GM21786 (cell line): ENCODE measurements around the gene CFTR.
"Not testable (repeated sequence)": the region's sequence is repeated elsewhere in the genome, so short reads cannot be mapped to it uniquely, and the experiment has no call there.

Source experiments
- ATAC-seq: cut with Tn5 transposase; IDR thresholded peaks from one replicate; pipeline ENCODE4 v1.9.1; 2021; ENCODE audit not compliant: unreplicated experiment

The CFTR gene

DNA sequence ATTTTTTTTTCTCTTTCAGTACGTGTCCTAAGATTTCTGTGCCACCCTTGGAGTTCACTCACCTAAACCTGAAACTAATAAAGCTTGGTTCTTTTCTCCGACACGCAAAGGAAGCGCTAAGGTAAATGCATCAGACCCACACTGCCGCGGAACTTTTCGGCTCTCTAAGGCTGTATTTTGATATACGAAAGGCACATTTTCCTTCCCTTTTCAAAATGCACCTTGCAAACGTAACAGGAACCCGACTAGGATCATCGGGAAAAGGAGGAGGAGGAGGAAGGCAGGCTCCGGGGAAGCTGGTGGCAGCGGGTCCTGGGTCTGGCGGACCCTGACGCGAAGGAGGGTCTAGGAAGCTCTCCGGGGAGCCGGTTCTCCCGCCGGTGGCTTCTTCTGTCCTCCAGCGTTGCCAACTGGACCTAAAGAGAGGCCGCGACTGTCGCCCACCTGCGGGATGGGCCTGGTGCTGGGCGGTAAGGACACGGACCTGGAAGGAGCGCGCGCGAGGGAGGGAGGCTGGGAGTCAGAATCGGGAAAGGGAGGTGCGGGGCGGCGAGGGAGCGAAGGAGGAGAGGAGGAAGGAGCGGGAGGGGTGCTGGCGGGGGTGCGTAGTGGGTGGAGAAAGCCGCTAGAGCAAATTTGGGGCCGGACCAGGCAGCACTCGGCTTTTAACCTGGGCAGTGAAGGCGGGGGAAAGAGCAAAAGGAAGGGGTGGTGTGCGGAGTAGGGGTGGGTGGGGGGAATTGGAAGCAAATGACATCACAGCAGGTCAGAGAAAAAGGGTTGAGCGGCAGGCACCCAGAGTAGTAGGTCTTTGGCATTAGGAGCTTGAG, at the start of gene CFTR:
CFTR (plus strand) TSS at position 801 of the 830 bp plus-strand sequence. CDS start 70 bp downstream, outside the sequence.
- ATAC-seq = no peak

DNA sequence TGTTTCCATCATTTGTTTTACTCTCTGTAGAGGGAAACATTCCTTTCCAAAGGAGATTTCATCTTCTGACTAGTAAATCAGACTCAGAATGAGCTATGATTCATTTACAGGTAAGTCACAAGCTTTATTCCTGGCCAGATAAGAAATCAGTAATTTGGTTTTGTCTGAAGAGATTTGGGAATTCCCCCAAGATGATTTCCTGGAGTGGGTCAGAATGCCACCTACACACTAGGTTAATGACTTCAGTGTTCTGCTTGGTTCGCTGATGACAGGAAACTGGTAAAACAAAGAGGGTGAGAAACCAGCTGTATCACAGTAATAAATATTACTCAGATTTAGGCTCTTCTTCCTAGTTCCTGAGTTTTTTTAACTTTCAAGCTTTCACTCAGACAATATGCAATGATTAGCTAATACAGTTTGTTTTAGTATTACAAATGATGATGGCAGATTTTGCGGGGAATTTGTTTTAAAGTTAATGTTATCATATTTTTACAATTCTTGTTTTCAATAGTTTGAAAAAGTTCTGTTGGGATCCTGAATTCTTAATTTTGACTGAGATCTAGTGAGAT, 44.3 kb upstream of the CFTR start:
- ATAC-seq = peak; percentile 97

DNA sequence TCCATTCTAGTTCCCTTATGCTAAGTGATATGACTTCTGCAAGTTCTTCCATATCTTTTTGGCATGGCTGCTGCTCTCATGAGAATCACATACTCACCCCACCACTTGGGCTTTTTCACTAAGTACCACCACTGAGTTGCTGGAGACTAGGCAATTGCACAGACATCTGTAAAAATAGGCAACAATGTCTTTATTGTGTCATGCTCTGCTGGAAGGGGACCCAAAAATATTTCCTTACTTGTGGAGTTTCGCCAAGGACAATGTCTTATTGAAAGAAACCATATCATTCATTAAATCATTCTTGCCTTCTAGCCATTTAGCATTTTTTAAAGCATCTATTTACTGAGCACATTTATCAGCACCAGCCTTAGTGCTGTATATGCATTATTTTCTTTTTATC, 35.2 kb upstream of the CFTR start:
- no peak for ATAC-seq

DNA sequence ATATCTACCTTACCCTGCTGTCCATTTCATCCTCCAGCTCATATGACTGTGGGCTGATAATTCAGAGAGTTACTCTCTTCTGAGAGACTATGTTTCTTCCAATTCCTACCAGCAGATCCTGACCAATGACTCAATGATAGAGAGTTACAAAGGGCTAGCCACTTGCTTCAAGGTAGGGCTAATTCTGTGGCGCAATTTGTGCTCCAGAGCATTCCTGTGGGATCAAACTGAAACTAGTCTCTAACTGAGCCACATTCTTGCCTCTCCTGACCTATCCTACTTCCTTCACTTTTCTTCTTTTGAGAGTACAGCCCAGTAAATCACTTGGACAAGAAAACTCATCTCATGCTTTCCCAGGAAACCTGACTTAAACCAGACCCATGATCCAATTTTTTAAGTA, 34.6 kb upstream of the CFTR start:
- ATAC-seq = no peak

DNA sequence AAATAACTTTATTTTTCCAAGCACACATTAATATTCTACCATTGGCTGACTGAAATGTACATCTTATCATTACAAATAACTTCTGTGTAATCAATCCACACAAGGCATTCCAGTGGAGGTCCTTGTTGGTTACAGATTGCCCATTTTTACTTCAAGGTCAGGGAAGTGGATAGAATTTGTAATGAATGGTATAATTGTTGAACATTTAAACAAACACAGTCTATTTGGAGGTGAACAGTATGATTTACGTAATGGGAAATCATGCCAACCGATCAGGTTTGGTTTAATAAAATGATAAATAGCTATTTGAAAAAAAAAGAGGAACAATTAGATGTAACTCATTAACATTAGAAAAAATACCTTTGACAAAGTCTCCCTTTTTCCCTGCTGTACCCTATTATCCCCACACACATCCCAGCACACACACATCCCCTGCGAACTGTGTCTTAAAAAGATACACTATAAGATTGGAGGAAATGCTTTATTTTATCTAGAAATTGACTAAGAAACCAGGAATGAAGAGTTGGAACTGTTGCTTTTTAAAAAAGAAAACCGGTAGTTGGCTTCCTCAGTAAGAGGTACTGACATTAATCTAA, 33.5 kb upstream of the CFTR start:
- no peak for ATAC-seq

DNA sequence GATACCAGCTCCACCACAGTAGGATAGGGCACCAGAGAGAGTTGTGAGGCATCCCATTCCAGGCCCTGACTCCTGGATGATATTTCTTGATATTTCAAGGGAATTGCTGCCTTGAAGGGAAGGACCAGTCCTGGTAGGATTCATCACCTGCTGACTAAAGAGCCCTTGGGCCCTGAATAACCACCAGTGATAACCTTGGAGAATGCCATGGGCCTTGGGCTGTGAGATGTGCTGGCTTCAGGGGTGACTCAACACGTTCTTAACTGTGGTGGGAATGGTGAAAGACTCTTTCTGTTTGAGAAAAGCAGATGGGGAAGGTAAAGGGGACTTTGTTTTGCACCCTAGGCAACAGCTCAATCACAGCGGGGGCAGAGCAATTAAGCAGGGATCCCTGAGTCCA, 31.2 kb upstream of the CFTR start:
- no peak for ATAC-seq

DNA sequence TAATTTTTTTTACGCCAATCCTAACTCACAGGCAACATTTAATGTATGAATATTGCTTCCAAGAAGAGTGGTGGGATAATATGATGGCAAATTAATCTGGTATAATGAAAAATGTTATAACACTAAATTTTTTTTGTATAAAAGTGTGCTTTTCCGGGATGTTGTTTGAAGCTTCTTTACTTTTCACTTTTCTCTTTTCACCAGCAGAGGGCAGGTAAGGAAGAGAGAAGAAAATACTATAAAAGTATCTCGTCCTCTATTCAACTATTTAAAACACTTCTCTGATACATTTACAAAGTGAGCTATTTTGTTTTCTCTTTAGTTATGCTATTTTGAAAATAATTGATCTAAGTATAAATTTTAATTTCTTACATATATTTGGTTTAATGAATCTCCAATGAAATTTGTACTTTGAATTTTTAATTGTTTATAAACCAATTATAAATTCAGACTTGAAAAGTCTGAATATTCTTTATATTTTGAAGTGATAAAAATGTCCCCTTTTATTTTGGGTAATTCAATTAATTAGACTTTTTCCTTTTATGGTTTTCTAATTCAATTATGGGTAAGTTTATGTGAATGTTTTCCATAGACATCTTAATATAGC, 20.7 kb upstream of the CFTR start:
- ATAC-seq = no peak

DNA sequence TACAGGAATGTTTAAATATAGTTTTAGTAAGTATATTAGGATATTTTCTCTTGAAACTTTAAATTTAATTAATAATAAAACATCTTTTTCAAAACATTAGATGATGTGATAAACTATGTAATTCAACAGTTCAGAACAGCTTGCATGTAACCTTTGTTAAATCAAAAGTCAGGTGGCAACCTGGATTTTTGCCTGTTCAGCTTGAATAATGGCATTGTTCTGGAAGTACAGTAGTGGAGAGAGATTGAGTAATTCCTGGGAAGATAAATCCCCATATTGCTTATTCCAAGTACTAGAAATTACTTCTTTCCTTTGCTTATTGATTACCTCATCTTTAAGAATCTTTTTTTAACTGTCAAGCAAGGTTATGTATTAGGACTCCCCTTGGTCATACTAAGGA, 20.1 kb upstream of the CFTR start:
- no peak for ATAC-seq

DNA sequence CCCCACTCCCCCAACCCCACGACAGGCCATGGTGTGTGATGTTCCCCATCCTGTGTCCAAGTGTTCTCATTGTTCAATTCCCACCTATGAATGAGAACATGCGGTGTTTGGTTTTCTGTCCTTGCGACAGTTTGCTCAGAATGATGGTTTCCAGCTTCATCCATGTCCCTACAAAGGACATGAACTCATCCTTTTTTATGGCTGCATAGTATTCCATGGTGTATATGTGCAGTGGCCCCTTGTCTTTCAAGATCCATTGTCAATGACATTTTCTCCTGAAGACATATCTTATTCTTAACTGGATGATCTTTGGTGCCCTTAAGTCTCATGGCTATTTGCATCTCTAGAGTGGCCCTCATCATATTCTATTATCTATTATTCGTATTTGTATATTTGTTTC, 19.0 kb upstream of the CFTR start:
- not testable (repeated sequence) for ATAC-seq

DNA sequence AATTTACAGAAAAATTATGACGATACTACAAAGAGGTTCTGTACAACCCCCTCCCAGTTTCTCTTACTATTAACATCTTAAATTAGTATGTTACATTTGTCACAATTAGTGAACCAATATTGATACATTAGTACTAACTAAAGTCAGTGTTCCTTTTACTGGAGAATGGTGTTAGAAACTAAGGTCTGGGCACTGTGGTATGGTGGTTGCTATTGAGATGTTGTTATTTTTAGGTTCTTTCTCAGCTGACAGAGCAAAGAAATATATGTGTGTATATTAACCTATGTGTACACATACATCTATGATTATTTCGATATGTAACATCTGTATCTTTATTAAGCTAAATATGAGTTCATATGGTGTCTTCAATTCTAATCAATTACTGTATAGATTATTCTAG, 11.7 kb upstream of the CFTR start:
- ATAC-seq = no peak

DNA sequence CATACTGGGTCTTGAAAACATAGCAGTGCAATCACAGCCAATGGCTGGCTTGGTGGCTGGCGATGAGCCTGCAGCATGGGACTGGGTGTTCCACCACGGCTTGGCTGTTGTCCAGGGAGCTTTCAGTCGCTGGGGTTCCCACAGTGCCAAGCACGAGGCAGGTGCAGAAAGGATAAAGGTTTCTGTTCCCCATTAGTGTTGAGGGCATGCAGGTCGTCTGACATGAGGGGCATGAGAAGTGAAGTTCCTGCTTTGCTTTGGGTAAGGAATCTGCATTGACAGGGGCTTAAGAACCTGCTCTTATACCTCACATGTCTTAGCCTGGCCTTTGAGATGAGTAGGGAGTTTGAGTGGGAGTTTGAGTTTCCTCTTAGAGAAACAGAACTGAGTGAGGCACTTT, 9.0 kb upstream of the CFTR start:
- peak; percentile 50 for ATAC-seq

DNA sequence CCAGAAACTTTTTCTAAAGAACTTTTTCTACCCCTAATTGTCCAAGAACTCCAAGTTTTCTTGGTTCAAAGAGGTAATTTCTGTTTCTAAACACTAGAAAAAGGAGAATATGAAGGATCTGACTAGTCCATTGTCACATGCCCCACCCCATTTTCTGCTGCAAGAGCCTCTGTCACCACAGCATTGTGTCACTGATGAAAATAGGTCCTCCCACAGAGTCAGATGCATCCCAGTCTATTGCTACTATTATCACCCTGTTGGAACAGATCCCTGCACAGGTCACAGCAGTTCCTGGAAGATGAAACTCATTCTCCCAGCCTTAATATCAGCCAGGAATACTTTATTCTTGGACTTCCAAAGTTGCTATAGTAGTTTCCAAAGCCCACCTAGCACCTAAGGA, 7.5 kb upstream of the CFTR start:
- no peak for ATAC-seq

DNA sequence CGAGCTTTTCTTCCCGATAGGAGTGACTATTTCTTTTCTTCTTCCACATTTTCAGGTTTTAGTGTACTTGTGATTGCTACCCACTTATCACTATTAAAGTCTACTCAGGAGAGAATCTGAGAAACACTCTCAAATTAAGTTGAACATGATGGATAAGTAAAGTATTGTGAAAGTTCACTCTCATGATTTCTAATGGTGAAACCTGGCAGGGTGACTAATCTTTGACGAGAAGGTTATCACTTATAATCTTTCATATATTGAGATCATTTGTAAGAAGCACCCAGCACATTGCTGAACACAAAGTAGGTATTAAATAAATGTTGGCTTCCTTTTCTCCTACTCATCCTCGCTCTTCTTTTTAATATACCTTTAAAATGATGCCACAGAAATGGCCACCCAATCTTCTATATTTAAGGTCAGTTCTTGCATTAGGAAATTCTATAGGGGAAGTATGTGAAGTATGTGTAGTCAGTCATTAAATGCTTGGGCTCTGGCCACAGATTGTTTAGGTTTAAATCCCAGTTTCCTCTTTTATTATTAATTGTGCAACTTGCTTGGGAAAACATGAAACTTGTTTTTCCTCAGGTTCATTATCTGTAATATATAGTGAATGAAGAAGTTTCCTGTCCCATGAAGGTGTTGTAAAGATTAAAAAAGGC, 3.1 kb upstream of the CFTR start:
- no peak for ATAC-seq

DNA sequence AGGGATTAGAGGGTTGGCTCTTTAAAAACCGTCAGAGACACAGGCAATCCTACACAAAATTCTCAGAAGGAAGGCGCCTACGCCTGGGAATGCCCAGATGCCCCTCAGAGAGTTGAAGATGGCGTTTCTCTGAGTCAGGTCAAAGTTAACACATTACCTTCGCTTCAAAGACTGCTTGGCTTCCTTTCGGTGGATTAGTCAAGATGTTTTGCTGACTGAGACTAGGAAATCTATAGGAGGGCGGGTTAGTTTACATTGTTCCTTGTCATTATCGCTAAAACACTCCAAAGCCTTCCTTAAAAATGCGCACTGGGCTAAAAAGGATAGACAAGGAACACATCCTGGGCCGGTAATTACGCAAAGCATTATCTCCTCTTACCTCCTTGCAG, 995 bp upstream of the CFTR start:
- ATAC-seq = no peak

DNA sequence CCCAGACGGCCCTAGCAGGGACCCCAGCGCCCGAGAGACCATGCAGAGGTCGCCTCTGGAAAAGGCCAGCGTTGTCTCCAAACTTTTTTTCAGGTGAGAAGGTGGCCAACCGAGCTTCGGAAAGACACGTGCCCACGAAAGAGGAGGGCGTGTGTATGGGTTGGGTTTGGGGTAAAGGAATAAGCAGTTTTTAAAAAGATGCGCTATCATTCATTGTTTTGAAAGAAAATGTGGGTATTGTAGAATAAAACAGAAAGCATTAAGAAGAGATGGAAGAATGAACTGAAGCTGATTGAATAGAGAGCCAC, 184 bp downstream of the CFTR start:
- ATAC-seq = no peak

DNA sequence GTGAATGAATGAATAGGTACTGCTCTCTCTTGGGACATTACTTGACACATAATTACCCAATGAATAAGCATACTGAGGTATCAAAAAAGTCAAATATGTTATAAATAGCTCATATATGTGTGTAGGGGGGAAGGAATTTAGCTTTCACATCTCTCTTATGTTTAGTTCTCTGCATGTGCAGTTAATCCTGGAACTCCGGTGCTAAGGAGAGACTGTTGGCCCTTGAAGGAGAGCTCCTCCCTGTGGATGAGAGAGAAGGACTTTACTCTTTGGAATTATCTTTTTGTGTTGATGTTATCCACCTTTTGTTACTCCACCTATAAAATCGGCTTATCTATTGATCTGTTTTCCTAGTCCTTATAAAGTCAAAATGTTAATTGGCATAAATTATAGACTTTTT, 1.2 kb downstream of the CFTR start:
- ATAC-seq = no peak

DNA sequence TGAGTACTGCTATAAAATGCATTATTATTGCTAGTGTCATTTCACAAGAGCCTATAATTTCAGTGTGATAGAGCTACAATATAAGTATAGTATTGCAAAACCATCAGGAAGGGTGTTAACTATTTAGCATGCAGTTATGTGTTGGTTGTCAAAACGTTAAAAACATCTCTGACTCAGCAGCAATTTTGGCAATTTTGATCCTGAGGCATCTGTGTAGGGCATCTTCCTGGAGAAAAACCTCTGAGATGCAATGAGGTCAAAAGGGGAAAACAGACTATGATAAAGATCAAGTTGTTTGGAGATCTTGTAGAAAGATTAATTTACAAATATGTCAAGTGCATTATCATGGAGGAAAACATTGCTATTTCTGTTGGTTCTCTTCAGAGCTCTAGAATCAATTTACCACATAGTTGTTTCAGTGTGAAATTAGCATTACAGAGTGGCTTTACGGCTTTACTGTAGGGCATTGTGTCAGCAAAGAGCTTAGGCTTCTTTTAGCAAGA, 5.3 kb downstream of the CFTR start:
- ATAC-seq = no peak

DNA sequence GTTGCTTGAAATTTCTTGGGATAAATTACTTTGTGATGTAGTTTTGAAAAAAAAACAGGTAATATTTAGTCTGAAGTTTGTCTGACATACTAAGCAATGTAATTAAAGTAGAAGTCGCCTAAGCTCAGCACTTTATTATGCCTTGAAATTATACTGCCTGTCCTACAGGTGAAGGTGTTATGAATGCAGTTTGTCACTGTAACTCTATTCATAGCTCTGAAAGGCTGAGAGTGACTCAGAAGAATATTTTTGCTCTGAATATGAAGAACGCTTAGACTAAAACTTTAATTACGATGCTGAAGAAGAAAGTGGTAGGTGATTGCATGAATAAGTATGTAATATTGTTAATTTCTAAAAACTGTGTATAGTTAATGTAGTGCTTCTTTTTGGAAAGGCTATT, 9.2 kb downstream of the CFTR start:
- ATAC-seq = no peak

DNA sequence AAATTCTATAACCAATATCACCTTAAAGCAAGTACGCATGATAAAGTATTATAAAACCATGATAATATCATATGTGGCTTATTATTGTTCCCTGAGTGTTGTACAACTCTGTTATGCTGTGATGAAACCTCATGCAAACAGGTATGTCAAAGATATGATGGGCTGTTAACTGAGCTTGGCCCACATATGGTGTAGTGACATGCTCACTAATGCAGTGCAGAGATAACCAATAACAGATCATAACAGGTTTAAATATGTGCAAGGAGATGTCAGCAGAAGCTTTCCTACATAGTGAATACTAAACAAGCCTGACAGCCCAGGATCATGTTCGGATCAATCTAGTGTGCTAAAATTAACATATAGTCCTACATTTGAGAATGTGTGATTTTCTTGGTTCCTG, 9.6 kb downstream of the CFTR start:
- no peak for ATAC-seq

DNA sequence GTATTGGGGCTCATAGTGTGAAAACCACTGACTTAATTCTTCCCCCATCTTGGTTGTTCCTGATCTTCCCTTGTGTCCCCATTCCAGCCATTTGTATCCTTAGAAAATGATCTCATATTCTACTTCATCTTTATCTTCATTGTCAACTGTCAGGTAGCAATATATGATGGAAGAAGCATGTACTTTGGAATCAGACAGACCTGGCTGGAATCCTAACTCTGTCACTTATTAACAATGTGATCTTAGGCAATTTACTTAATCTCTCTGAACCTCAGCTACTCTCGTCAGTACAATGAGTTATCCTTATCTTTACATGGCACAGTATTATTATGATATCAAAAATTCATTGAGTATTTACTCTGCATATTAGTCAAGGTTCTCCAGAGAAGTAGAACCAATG, 10.1 kb downstream of the CFTR start:
- ATAC-seq = no peak

DNA sequence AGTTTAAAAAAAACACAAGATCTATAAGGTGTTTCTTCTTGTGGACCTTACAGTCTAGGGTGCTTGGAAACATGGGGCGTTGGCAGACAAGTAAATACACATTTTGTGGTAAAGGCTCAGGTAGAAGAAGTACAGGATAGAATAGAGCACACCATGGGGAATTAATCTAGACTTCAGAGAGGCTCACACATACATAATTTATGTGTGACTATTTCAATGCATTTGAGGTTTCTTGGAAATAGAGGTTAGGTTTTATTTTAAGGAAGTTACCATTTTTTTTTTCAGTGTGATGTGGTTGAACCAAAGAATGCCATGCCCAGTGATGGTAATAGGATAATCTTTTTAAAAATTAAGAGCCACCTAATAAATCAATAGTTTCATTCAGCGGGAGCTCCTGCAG, 12.8 kb downstream of the CFTR start:
- ATAC-seq = no peak

DNA sequence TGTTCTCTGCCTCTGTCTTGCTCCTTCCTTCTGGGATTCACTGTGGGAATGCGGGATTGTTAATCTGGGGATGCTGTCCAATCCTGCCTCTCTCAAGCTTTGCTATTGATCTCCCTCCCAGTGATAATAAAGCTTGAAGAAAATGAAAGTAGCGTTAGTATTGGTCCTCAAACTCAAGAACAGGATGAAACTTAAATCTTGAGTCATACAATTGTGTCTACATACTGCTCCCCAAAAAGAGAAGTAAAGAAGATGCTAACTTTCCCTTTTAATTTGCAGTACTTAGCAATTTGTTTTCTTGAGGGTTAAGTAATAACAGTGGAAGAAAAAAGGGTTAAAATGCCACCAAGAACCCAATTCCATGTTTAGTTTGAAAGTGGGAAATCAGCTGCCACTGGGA, 13.6 kb downstream of the CFTR start:
- no peak for ATAC-seq
